Astrocyte (in vitro differentiated cells and primary cell): ENCODE measurements around the gene VAV1.

Experiments used
- CTCF ChIP-seq: IDR thresholded peaks from 2 replicates; pipeline ENCODE4 v1.5.1; 2011; ENCODE audit warnings: low read depth, mild to moderate bottlenecking, inconsistent platforms, low read length, moderate library complexity; ENCODE audit not compliant: insufficient read depth
- EZH2 ChIP-seq: IDR thresholded peaks from 2 replicates; pipeline ENCODE4 v1.6.1; 2012; ENCODE audit warnings: mild to moderate bottlenecking, low read length, inconsistent platforms; ENCODE audit not compliant: insufficient read depth

GRCh38 chr19:6842871-6843607 lies 70.5 kb downstream of the VAV1 start:
- TF ChIP-seq EZH2: no peak
- TF ChIP-seq CTCF: no peak
